GM19099 (cell line): ENCODE results near the gene APOBEC4.

Experiments used
- POLR2A ChIP-seq: IDR thresholded peaks from 3 replicates; pipeline ENCODE4 v1.6.1; 2011; ENCODE audit warnings: low read depth; ENCODE audit not compliant: insufficient read length; ENCODE audit errors: extremely low read depth

The APOBEC4 gene

GRCh38 chr1:183685112-183685713 lies 32.1 kb upstream of the APOBEC4 start:
- no peak for TF ChIP-seq POLR2A

GRCh38 chr1:183678819-183679218 lies 25.7 kb upstream of the APOBEC4 start:
- no peak for TF ChIP-seq POLR2A

- no peak for TF ChIP-seq POLR2A
Observed at GRCh38 chr1:183676586-183677189, 23.6 kb upstream of the APOBEC4 start.

GRCh38 chr1:183675883-183676585 lies 22.9 kb upstream of the APOBEC4 start:
- no peak for TF ChIP-seq POLR2A

GRCh38 chr1:183675381-183675780 lies 22.3 kb upstream of the APOBEC4 start:
- TF ChIP-seq POLR2A: no peak

- TF ChIP-seq POLR2A: no peak
Observed at GRCh38 chr1:183674886-183675285, 21.8 kb upstream of the APOBEC4 start.

- no peak for TF ChIP-seq POLR2A
Observed at GRCh38 chr1:183674339-183674738, 21.2 kb upstream of the APOBEC4 start.

GRCh38 chr1:183673605-183674323 lies 20.6 kb upstream of the APOBEC4 start:
- TF ChIP-seq POLR2A: no peak

- no peak for TF ChIP-seq POLR2A
Observed at GRCh38 chr1:183670169-183670568, 17.1 kb upstream of the APOBEC4 start.

- TF ChIP-seq POLR2A: no peak
Observed at GRCh38 chr1:183656355-183656754, 3.2 kb upstream of the APOBEC4 start.

GRCh38 chr1:183655562-183656075 lies 2.5 kb upstream of the APOBEC4 start:
- TF ChIP-seq POLR2A: no peak

GRCh38 chr1:183654706-183655105 lies 1.6 kb upstream of the APOBEC4 start:
- TF ChIP-seq POLR2A: no peak

GRCh38 chr1:183653876-183654451 lies 848 bp upstream of the APOBEC4 start:
- no peak for TF ChIP-seq POLR2A

- no peak for TF ChIP-seq POLR2A
Observed at GRCh38 chr1:183653462-183653794, 312 bp upstream of the APOBEC4 start.

- no peak for TF ChIP-seq POLR2A
Observed at GRCh38 chr1:183652107-183652506, 1.0 kb downstream of the APOBEC4 start.
